Psoas muscle (tissue), 8 donors: ENCODE results near the gene ARL5A. TPM values are rescaled to one million over a fixed set of nuclear protein-coding genes. Genes with fewer than 3 reads are reported as not detected.
"Not testable (repeated sequence)": the region's sequence is repeated elsewhere in the genome, so short reads cannot be mapped to it uniquely, and the experiment has no call there.

ENCODE experiments used
- ATAC-seq, 4 donors: fragments of 200-7000 bp; cut with Tn5 transposase; one replicate each; pipeline ENCODE4 v1.9.1; 2020; ENCODE audit warnings: moderate library complexity in 3 of 4, mild to moderate bottlenecking in 2 of 4
- DNase-seq, 2 donors: peaks; one replicate each; pipeline ENCODE4 v3.0.0-alpha.2; 2020
- H3K27ac ChIP-seq: fragments of 200-600 bp; one replicate; pipeline ENCODE4 v1.8.0; 2022
- H3K27me3 ChIP-seq, 3 donors: fragments of 200-600 bp in 1 of 3; one replicate each; pipeline versions ENCODE4 v1.6.1 to v1.8.0; 2013 to 2022; ENCODE audit warnings: low read length in 2 of 3, mild to moderate bottlenecking in 2 of 3, moderate library complexity in 1 of 3; ENCODE audit not compliant: insufficient read depth in 3 of 3
- H3K36me3 ChIP-seq, 2 donors: fragments of 200-600 bp in 1 of 2; one replicate each; pipeline versions ENCODE4 v1.6.1 to v1.8.0; 2013 to 2022; ENCODE audit warnings: low read depth in 1 of 2, mild to moderate bottlenecking in 1 of 2, moderate library complexity in 1 of 2; ENCODE audit not compliant: insufficient read depth in 1 of 2
- H3K4me1 ChIP-seq: fragments of 200-600 bp; one replicate; pipeline ENCODE4 v1.8.0; 2022
- H3K4me3 ChIP-seq: fragments of 200-600 bp; one replicate; pipeline ENCODE4 v1.8.0; 2022; ENCODE audit warnings: mild to moderate bottlenecking
- H3K9me3 ChIP-seq: fragments of 200-600 bp; one replicate; pipeline ENCODE4 v1.8.0; 2022
- WGBS, 3 donors: extraction: QIAGEN DNeasy Blood & Tissue Kit; methylation state at CpG; one replicate each; pipeline versions ENCODE4 v1.1.6 to v1.1.7; 2013; 5-methylcytosine and 5-hydroxymethylcytosine counted together
- intact Hi-C, 2 donors: fragments of 100-400 bp; cut with DNase I; formaldehyde crosslinking; loops; one replicate each; pipeline versions ENCODE4 v1.11.0 to v1.14.2; 2022
- polyA plus RNA-seq, 3 donors: library from polyadenylated mRNA; stranded (reverse); fragments of 200-250 nt; gene quantifications; one replicate each; pipeline ENCODE4 v1.2.3, GENCODE V29; 2013
- total RNA-seq, 4 donors: library from RNA; stranded (reverse); fragmentation: NEBNext Ultra II Directional in 2 of 4; extraction: Animal tissue kit (Norgen Biotek cat#: 25700) in 2 of 4; gene quantifications; one replicate each; pipeline versions ENCODE4 v1.2.1 to v1.2.4, GENCODE V29; 2021 to 2023
- TF ChIP-seq, protein P1 (sequence below): fragments of 200-600 bp; IDR thresholded peaks from one replicate; pipeline ENCODE4 v1.8.0; 2022; ENCODE audit warnings: antibody characterized with exemption
- donor health status: healthy with polysubstance abuse.
- donor health status: DM: no; HTN: no; CAD: no; lungs with moderate emphysema.
- donor health status: Bipolar disorder and iron deficiency.
- donor health status: healthy.
- donor health status: DM: yes; HTN: yes; CAD: no.
- donor health status: DM: no; HTN: no; CAD: no.
- donor health status: DM: no; HTN: no; CAD: no.
- donor health status: DM: yes; HTN: yes; CAD: no.

ARL5A gene
- total and polyA plus RNA-seq, 7 donors = 11.8 to 71.9 (median 46.3) TPM

DNA sequence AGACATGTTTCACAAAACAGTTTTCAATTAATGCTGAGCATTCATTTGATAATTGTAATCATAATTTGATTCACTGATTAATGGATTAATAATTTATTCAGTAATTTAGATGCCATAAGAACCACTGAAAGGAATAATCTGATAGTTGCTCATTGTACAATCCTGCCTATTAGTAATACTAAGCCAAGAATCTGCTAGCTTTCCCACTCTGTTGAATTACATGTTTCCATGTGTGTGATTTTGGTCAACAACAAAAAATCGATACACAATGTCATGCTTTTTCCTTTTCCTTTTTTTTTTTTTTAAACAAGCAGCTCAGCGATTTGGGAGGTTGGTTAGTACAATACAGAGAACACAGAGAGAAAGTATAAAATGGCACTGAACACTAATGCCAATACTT lies 25.9 kb downstream of the ARL5A start:
- ATAC-seq = no peak
- TF ChIP-seq, protein P1, sequence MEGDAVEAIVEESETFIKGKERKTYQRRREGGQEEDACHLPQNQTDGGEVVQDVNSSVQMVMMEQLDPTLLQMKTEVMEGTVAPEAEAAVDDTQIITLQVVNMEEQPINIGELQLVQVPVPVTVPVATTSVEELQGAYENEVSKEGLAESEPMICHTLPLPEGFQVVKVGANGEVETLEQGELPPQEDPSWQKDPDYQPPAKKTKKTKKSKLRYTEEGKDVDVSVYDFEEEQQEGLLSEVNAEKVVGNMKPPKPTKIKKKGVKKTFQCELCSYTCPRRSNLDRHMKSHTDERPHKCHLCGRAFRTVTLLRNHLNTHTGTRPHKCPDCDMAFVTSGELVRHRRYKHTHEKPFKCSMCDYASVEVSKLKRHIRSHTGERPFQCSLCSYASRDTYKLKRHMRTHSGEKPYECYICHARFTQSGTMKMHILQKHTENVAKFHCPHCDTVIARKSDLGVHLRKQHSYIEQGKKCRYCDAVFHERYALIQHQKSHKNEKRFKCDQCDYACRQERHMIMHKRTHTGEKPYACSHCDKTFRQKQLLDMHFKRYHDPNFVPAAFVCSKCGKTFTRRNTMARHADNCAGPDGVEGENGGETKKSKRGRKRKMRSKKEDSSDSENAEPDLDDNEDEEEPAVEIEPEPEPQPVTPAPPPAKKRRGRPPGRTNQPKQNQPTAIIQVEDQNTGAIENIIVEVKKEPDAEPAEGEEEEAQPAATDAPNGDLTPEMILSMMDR = no peak
- H3K36me3 ChIP-seq = peaks cover 2 to 70% of the 10 kb centered on the region in 2 donors

DNA sequence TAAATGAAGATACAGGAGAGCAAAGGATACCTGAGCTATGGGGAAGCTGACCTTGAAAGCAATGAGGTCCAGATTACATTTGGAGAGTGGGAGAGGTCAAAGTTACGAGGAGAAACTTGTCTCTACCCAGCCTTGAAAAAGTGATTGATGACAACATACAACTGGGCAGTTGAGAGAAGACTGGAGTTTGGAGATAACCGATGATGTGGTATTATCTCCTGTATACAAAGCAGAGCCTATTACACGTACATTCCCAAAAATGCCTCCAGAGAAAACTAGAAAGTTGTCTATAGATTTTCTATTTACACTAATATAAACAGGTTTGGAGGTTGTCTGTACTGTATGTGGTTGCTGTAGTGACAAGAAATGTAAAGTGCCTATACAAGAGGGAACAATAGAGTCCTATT lies 28.3 kb downstream of the ARL5A start:
- Histone ChIP-seq H3K4me1 (peaks cover 22% of the 10 kb centered on the region), H3K27ac (no peak overlapping the region), H3K9me3 (no peaks in the 10 kb centered on the region), H3K36me3 (peaks cover 0 to 46% of the 10 kb centered on the region in 2 donors), H3K4me3 (no peak overlapping the region), H3K27me3 (no peaks in the 10 kb centered on the region)
- intact Hi-C loops = no loop called here
- DNase-seq = no peak
- ATAC-seq = no peak
- TF ChIP-seq, protein P1 = no peak
- 87 to 88% (median 88%) methylated on average over 3 of the region's 3 CpGs for WGBS, 3 donors

More for the DNA sequence above, 25.9 kb downstream of the ARL5A start:
- DNase-seq = no peak
- Histone ChIP-seq H3K4me3 (no peak overlapping the region), H3K27ac (no peak overlapping the region), H3K27me3 (no peaks in the 10 kb centered on the region), H3K9me3 (no peaks in the 10 kb centered on the region), H3K4me1 (peaks cover 7% of the 10 kb centered on the region)
- WGBS, 3 donors = 85 to 97% (median 94%) methylated on average over 2 of the region's 2 CpGs
- intact Hi-C loops = no loop called here

DNA sequence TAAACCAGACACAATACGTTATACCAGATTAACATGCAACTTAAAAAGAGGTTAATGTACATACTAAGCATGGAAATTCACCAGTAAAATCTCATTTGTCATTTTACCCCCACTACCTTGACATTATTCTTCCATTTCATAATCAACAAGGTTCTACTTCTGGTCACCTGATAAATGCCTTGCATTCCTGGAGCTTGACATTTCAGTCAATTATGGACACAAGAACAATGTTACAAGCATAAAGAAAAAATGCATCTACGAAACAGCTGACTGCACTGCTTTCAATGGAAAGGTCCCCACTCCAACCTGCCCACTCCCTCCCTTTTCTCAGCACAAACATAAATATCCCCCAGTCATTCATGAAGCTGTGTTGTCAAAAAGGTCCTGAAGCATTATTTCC lies 31.4 kb downstream of the ARL5A start:
- ATAC-seq = peak in 1 of 4 donors; percentile 25
- intact Hi-C loops = no loop called here
- no peak overlapping the region for H3K4me3 ChIP-seq
- peaks cover 0 to 16% of the 10 kb centered on the region in 2 donors for H3K36me3 ChIP-seq
- peaks cover 22% of the 10 kb centered on the region for H3K4me1 ChIP-seq
- TF ChIP-seq, protein P1 = no peak
- H3K27me3 ChIP-seq = no peaks in the 10 kb centered on the region
- H3K9me3 ChIP-seq = no peaks in the 10 kb centered on the region
- WGBS, 3 donors = 71 to 75% (median 71%) methylated on average over 2 of the region's 2 CpGs
- peak overlapping the region; percentile 46 for H3K27ac ChIP-seq
- no peak for DNase-seq

DNA sequence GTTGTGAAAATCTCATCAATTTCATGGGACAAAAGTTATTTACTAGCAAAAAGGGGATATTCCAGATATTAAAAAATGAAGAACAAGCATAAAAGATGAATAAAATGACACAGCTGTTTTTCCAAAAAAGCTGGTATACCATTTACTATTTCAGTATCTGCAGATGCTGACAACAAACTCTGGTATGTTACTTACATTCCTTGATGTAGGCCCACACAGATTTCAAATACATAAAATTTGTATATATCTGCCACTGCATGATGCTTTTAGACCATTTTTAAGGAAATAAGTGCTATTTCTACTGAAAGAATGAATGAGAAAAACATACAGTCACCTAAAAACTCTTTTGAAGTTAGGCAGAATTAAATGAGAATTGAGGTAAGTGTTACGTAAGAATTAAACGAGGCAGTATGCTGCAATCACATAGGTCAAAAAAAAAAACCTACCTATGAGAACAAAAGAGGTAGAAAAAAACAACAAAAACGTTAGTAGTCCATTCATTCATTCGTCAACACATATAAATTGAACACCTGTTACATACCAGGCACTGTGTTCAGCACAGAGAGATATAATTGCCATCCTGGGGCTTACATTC lies 32.5 kb downstream of the ARL5A start:
- H3K4me3 ChIP-seq = no peak overlapping the region
- TF ChIP-seq, protein P1 = no peak
- ATAC-seq (no peak), DNase-seq (no peak)
- no peaks in the 10 kb centered on the region for H3K27me3 ChIP-seq
- H3K36me3 ChIP-seq = peaks cover 0 to 8% of the 10 kb centered on the region in 2 donors
- WGBS, 3 donors = 57 to 67% (median 58%) methylated on average over 4 of the region's 4 CpGs
- peaks cover 22% of the 10 kb centered on the region for H3K4me1 ChIP-seq
- peak overlapping the region; percentile 46 for H3K27ac ChIP-seq
- intact Hi-C loops = no loop called here
- no peaks in the 10 kb centered on the region for H3K9me3 ChIP-seq

DNA sequence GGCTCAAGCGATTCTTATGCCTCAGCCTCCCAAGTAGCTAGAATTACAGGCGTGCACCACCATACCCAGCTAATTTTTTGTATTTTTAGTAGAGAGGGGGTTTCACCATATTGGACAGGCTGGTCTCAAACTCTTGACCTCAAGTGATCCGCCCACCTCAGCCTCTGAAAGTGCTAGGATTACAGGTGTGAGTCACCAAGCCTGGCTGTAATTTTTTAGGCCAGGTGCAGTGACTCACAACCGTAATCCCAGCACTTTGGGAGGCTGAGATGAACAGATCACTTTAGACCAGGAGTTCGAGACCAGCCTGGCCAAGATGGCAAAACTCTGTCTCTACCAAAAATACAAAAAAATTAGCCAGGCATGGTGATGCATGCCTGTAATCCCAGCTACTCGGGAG lies 33.8 kb downstream of the ARL5A start:
- not testable (repeated sequence) for H3K36me3 ChIP-seq, H3K9me3 ChIP-seq, H3K27me3 ChIP-seq, DNase-seq, H3K27ac ChIP-seq, H3K4me3 ChIP-seq
- ATAC-seq = peak in 3 of 4 donors; percentile 25 to 41 (median 34)
- intact Hi-C loops = loop anchor here in 1 of 2 donors (5.0 kb wide), 1 partner anchor 82 kb away; no protein-coding TSS in a partner anchor
- WGBS, 3 donors = 96 to 99% (median 97%) methylated on average over 6 of the region's 6 CpGs
- H3K4me1 ChIP-seq = peaks cover 22% of the 10 kb centered on the region
